DND-41 (cell line): ENCODE results near the gene PDGFB.

ENCODE experiments used
- CTCF ChIP-seq: IDR thresholded peaks from 2 replicates; pipeline ENCODE4 v1.5.1; 2012; ENCODE audit warnings: borderline replicate concordance, low read length, moderate library complexity, mild to moderate bottlenecking; ENCODE audit not compliant: poor library complexity, severe bottlenecking; ENCODE audit errors: extremely low read depth
- EZH2 ChIP-seq: IDR thresholded peaks from 3 replicates; pipeline ENCODE4 v1.6.1; 2012; ENCODE audit warnings: borderline replicate concordance, low read depth, mild to moderate bottlenecking, moderate library complexity, low read length, inconsistent platforms; ENCODE audit not compliant: severe bottlenecking

- TF ChIP-seq CTCF, result no peak
- TF ChIP-seq EZH2, result no peak
Observed at GRCh38 chr22:39216143-39216490, 28.7 kb downstream of the PDGFB start.
